HCT116 (cell line): ENCODE results near the gene LRRC75A. TPM values are rescaled to one million over a fixed set of nuclear protein-coding genes. Genes with fewer than 3 reads are reported as not detected.
A peak's percentile ranks its signal among the peaks of the same experiment; 100 is the strongest.

Source experiments
- ATAC-seq: fragments of 200-7000 bp; cut with Tn5 transposase; 2 replicates; pipeline ENCODE4 v1.9.1; 2020; ENCODE audit warnings: mild to moderate bottlenecking, moderate library complexity
- BruUV-seq: library from RNA; stranded (reverse); fragments of 400-500 nt; replicated peaks from 2 replicates; lab custom pipeline; 2021; lab: Mats Ljungman, UMichigan
- CTCF ChIA-PET: fragments of 300-600 bp; sonication (Branson Sonifier 250); formaldehyde crosslinking; loops from one replicate; lab custom pipeline; 2021; ENCODE audit warnings: antibody characterized with exemption; lab: Charles Lee
- POLR2A ChIA-PET: fragments of 300-600, 350-600 bp; sonication (Branson Sonifier 250); formaldehyde crosslinking; loops from one replicate; lab custom pipeline; 2021; ENCODE audit warnings: antibody characterized with exemption; lab: Charles Lee
- RAD21 ChIA-PET, 2 experiments: fragments of 300-600 bp; sonication (Branson Sonifier 250); formaldehyde crosslinking; loops; one replicate each; lab custom pipeline; 2023; ENCODE audit warnings: low total read pairs in 2 of 2; ENCODE audit not compliant: uncharacterized antibody in 2 of 2, unreplicated experiment in 2 of 2, low non-redundant PET in 1 of 2; lab: Charles Lee
- DNase-seq: peaks from one replicate; pipeline ENCODE4 v3.0.0-alpha.2; 2010; ENCODE audit warnings: low read depth, low spot score
- H2AFZ ChIP-seq: fragments of 200-600 bp; shearing (Covaris generic), sonication (generic); 2 replicates; pipeline ENCODE4 v1.6.1; 2017; ENCODE audit warnings: low read depth, mixed run types, mixed read lengths, antibody characterized with exemption, low read length; ENCODE audit not compliant: poor library complexity, severe bottlenecking
- H3K27ac ChIP-seq: 2 replicates; pipeline ENCODE4 v1.5.1; 2012; ENCODE audit warnings: low read depth, low read length
- H3K27me3 ChIP-seq: fragments of 200-600 bp; sonication (generic); 2 replicates; pipeline ENCODE4 v1.6.1; 2016; ENCODE audit warnings: mixed run types, low read length, mixed read lengths; ENCODE audit not compliant: insufficient read depth
- H3K36me3 ChIP-seq, 2 experiments: fragments of 200-500 bp in 1 of 2; fragments of 200-600 bp in 1 of 2; sonication (Bioruptor generic) in 1 of 2; sonication (generic) in 1 of 2; 2 replicates each; pipeline versions ENCODE4 v1.5.1 to v1.6.1; 2014 to 2016; ENCODE audit warnings: low read length in 2 of 2, inconsistent platforms in 1 of 2, mixed read lengths in 1 of 2, mixed run types in 1 of 2; ENCODE audit not compliant: insufficient read depth in 2 of 2, control insufficient read depth in 1 of 2
- H3K4me1 ChIP-seq, 2 experiments: fragments of 200-600 bp in 1 of 2; sonication (generic) in 1 of 2; 2 replicates each; pipeline versions ENCODE4 v1.5.1 to v1.6.1; 2012 to 2017; ENCODE audit warnings: low read length in 2 of 2, inconsistent platforms in 1 of 2, mild to moderate bottlenecking in 1 of 2, mixed read lengths in 1 of 2, mixed run types in 1 of 2, moderate library complexity in 1 of 2; ENCODE audit not compliant: insufficient read depth in 2 of 2, control insufficient read depth in 1 of 2
- H3K4me2 ChIP-seq: fragments of 200-600 bp; sonication (generic); 2 replicates; pipeline ENCODE4 v1.6.1; 2017; ENCODE audit warnings: mixed run types, low read length, mixed read lengths
- H3K4me3 ChIP-seq, 2 experiments: fragments of 200-600 bp in 1 of 2; sonication (generic) in 1 of 2; replicated peaks in 1 of 2; 2 replicates each; pipeline ENCODE4 v1.5.1; 2011 to 2016; ENCODE audit warnings: low read length in 2 of 2, control low read depth in 1 of 2, low read depth in 1 of 2, mild to moderate bottlenecking in 1 of 2, mixed read lengths in 1 of 2, mixed run types in 1 of 2
- H3K79me2 ChIP-seq: fragments of 200-600 bp; sonication (generic); 2 replicates; pipeline ENCODE4 v1.6.1; 2017; ENCODE audit warnings: mild to moderate bottlenecking, mixed run types, low read length, moderate library complexity, mixed read lengths; ENCODE audit not compliant: insufficient read depth
- H3K9ac ChIP-seq: fragments of 200-600 bp; sonication (generic); 2 replicates; pipeline ENCODE4 v1.6.1; 2016; ENCODE audit warnings: low read length, mixed read lengths
- H3K9me2 ChIP-seq: fragments of 200-600 bp; sonication (generic), shearing (Covaris generic); 2 replicates; pipeline ENCODE4 v1.6.1; 2017; ENCODE audit warnings: mixed run types, mild to moderate bottlenecking, moderate library complexity; ENCODE audit not compliant: insufficient read depth
- H3K9me3 ChIP-seq, 2 experiments: fragments of 200-500 bp in 1 of 2; fragments of 200-600 bp in 1 of 2; sonication (Bioruptor generic) in 1 of 2; sonication (generic) in 1 of 2; 2 replicates each; pipeline ENCODE4 v1.6.1; 2014 to 2017; ENCODE audit warnings: low read length in 2 of 2, mixed read lengths in 2 of 2, inconsistent platforms in 1 of 2, low read depth in 1 of 2, mild to moderate bottlenecking in 1 of 2, mixed run types in 1 of 2, moderate library complexity in 1 of 2; ENCODE audit not compliant: control insufficient read depth in 1 of 2, insufficient read depth in 1 of 2
- H4K20me1 ChIP-seq: fragments of 200-600 bp; sonication (generic), shearing (Covaris generic); 2 replicates; pipeline ENCODE4 v1.6.1; 2017; ENCODE audit warnings: mixed run types, mild to moderate bottlenecking, moderate library complexity; ENCODE audit not compliant: insufficient read depth
- ATF3 ChIP-seq: IDR thresholded peaks from 2 replicates; pipeline ENCODE4 v1.6.1; 2012
- CBX3 ChIP-seq: IDR thresholded peaks from 2 replicates; pipeline ENCODE4 v1.6.1; 2012; ENCODE audit warnings: low read depth
- CEBPB ChIP-seq: IDR thresholded peaks from 2 replicates; pipeline ENCODE4 v1.6.1; 2012; ENCODE audit warnings: low read depth
- EGR1 ChIP-seq: IDR thresholded peaks from 2 replicates; pipeline ENCODE4 v1.6.1; 2012; ENCODE audit warnings: low read depth
- ELF1 ChIP-seq: IDR thresholded peaks from 2 replicates; pipeline ENCODE4 v1.6.1; 2012; ENCODE audit warnings: low read depth, borderline replicate concordance
- EZH2 ChIP-seq: fragments of 200-600 bp; sonication (generic); IDR thresholded peaks from 2 replicates; pipeline ENCODE4 v1.6.1; 2017; ENCODE audit warnings: antibody characterized with exemption, mixed run types
- EZH2phosphoT487 ChIP-seq: fragments of 200-600 bp; IDR thresholded peaks from 2 replicates; pipeline ENCODE4 v1.6.1; 2018; ENCODE audit warnings: antibody characterized with exemption, borderline replicate concordance
- MAX ChIP-seq: IDR thresholded peaks from 2 replicates; pipeline ENCODE4 v1.6.1; 2012
- POLR2A ChIP-seq: IDR thresholded peaks from 2 replicates; pipeline ENCODE4 v1.7.0; 2011; ENCODE audit warnings: borderline replicate concordance; ENCODE audit not compliant: insufficient read depth, insufficient read length; ENCODE audit errors: extremely low read depth
- POLR2AphosphoS5 ChIP-seq: IDR thresholded peaks from 2 replicates; pipeline ENCODE4 v1.6.1; 2011; ENCODE audit warnings: mild to moderate bottlenecking, low read depth, low read length, moderate library complexity
- REST ChIP-seq: IDR thresholded peaks from 2 replicates; pipeline ENCODE4 v1.6.1; 2012; ENCODE audit warnings: low read depth
- SIN3A ChIP-seq: IDR thresholded peaks from 2 replicates; pipeline ENCODE4 v1.6.1; 2012; ENCODE audit warnings: low read depth
- SP1 ChIP-seq: IDR thresholded peaks from 2 replicates; pipeline ENCODE4 v1.6.1; 2012; ENCODE audit warnings: low read depth
- YY1 ChIP-seq: IDR thresholded peaks from 2 replicates; pipeline ENCODE4 v1.6.1; 2011; ENCODE audit warnings: low read length, low read depth, moderate library complexity, mild to moderate bottlenecking; ENCODE audit not compliant: insufficient replicate concordance; ENCODE audit errors: extremely low read depth
- ZBTB33 ChIP-seq: IDR thresholded peaks from 2 replicates; pipeline ENCODE4 v1.6.1; 2011; ENCODE audit warnings: mild to moderate bottlenecking, low read length, moderate library complexity; ENCODE audit not compliant: insufficient replicate concordance; ENCODE audit errors: extremely low read depth
- ZNF274 ChIP-seq: fragments of 200-500 bp; sonication (Bioruptor generic); IDR thresholded peaks from 2 replicates; pipeline ENCODE4 v1.6.1; 2014; ENCODE audit warnings: mild to moderate bottlenecking, low read depth, low read length, inconsistent platforms
- intact Hi-C: fragments of 100-400 bp; cut with micrococcal nuclease; formaldehyde crosslinking; loops from 2 replicates; pipeline ENCODE4 v1.10.0; 2022
- total RNA-seq: library from RNA; stranded (reverse); gene quantifications from one replicate; pipeline ENCODE4 v1.2.1, GENCODE V29; 2021; ENCODE audit not compliant: unreplicated experiment
- TF ChIP-seq, protein P1 (sequence below), 3 experiments: fragments of 200-600 bp in 1 of 3; sonication (generic) in 1 of 3; IDR thresholded peaks in 2 of 3; conservative IDR thresholded peaks in 1 of 3; 2 replicates each; pipeline ENCODE4 v1.5.1; 2012 to 2017; ENCODE audit warnings: low read depth in 2 of 3, low read length in 2 of 3, antibody characterized with exemption in 1 of 3, borderline replicate concordance in 1 of 3, control low read depth in 1 of 3, mild to moderate bottlenecking in 1 of 3, mixed read lengths in 1 of 3, mixed run types in 1 of 3, moderate library complexity in 1 of 3; ENCODE audit not compliant: insufficient read depth in 1 of 3

The LRRC75A gene
- total RNA-seq, 1 experiment from 2014 or later: 2.3 TPM

DNA sequence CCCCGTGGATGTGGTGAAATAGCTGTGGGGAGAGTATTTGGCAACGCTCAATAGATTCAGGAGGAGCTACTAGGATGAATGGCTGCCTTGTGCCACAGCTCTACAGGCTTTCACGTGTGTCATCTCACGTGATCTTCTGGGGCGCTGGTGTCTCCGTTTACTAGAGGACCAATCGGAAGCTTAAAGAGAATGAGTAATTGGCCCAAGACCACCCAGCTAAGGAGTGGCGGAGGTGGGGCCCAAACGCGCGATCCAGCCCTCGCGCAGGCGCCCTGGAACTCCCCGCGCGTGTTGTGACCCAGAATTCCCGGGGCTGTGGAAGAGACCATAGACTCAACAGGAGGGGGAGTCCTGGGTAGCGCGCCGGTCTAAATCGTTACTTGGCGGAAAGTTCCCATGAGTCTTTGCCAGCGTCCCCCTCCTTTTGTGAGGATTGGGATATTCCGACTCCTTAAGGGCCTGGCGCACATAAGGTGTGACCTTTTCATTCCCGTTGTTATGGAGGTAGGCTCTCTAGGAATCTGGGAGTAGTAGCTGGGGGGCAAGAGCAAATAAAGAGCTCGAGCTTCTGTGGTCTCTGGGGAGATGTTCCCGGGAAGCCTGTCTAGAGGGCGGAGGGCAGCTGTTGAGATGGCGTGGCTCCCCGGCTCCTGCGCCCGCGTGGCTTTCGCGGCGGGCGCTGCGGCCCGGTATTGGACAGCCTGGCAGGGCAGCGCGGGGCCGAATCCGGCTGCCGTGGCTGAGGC lies 53.3 kb downstream of the LRRC75A start:
- no peaks in the 10 kb centered on the region for H3K9me3 ChIP-seq
- peaks cover 18% of the 10 kb centered on the region; the same call in 1 of the 2 replicates for H4K20me1 ChIP-seq
- H3K79me2 ChIP-seq: peaks cover 49% of the 10 kb centered on the region
- ATAC-seq (peak; percentile 80), DNase-seq (peak; percentile 99)
- BruUV-seq: no TSS peak
- peak overlapping the region; percentile 94 to 99 for H3K4me3 ChIP-seq
- no peaks in the 10 kb centered on the region for H3K27me3 ChIP-seq
- ChIA-PET POLR2A (interaction anchor here (0.5 to 7.1 kb wide), 42 partner anchors 9 to 1149 kb away, joined by 3 to 93 read pairs (median 4); partner anchors contain the start of genes TRPV2 and UBB), CTCF (interaction anchor here (1.0 to 2.7 kb wide), 5 partner anchors 10 to 153 kb away, joined by 5 to 52 read pairs (median 6); no protein-coding TSS in a partner anchor), RAD21 (interaction anchor here (0.6 to 1.3 kb wide), 4 partner anchors 10 to 153 kb away, joined by 3 read pairs; no protein-coding TSS in a partner anchor)
- H3K9ac ChIP-seq: peak overlapping the region; percentile 100
- peak overlapping the region; percentile 94 for H3K4me2 ChIP-seq
- H3K36me3 ChIP-seq: peaks cover 24 to 46% of the 10 kb centered on the region in 2 experiments
- H2AFZ ChIP-seq: no peak overlapping the region
- intact Hi-C loops: loop anchor here (2.0 to 5.0 kb wide), 2 partner anchors 52 to 151 kb away; no protein-coding TSS in a partner anchor
- H3K9me2 ChIP-seq: no peaks in the 10 kb centered on the region
- peak overlapping the region; percentile 97 for H3K27ac ChIP-seq
- peaks cover 10 to 47% of the 10 kb centered on the region in 2 experiments; a peak in 3 of 4 replicates for H3K4me1 ChIP-seq
- TF ChIP-seq EZH2phosphoT487 (no peak), SP1 (peak; percentile 95), EGR1 (no peak), ZBTB33 (peak; percentile 34), ELF1 (no peak), POLR2A (peak; percentile 98), ATF3 (no peak), CBX3 (peak; percentile 90), YY1 (peak; percentile 85), ZNF274 (no peak), CEBPB (no peak), REST (no peak), SIN3A (peak; percentile 98), EZH2 (no peak), MAX (peak; percentile 94), POLR2AphosphoS5 (peak; percentile 99)
- TF ChIP-seq, protein P1, sequence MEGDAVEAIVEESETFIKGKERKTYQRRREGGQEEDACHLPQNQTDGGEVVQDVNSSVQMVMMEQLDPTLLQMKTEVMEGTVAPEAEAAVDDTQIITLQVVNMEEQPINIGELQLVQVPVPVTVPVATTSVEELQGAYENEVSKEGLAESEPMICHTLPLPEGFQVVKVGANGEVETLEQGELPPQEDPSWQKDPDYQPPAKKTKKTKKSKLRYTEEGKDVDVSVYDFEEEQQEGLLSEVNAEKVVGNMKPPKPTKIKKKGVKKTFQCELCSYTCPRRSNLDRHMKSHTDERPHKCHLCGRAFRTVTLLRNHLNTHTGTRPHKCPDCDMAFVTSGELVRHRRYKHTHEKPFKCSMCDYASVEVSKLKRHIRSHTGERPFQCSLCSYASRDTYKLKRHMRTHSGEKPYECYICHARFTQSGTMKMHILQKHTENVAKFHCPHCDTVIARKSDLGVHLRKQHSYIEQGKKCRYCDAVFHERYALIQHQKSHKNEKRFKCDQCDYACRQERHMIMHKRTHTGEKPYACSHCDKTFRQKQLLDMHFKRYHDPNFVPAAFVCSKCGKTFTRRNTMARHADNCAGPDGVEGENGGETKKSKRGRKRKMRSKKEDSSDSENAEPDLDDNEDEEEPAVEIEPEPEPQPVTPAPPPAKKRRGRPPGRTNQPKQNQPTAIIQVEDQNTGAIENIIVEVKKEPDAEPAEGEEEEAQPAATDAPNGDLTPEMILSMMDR (IDR thresholded peaks at IDR 0.05 in 2 of 3, conservative IDR thresholded peaks at IDR 0.05 in 1 of 3; ENCODE audit: borderline replicate concordance in 1 of 3, insufficient read depth in 1 of 3, low read depth in 2 of 3, low read length in 2 of 3): no peak
